ENCODE measurements around the gene COL15A1. TPM values are rescaled to one million over a fixed set of nuclear protein-coding genes. Genes with fewer than 3 reads are reported as not detected.

The COL15A1 gene
- total and polyA plus RNA-seq, 2 of the 8 experiments (the other 6 are each of a cell fraction or from before 2014, with no cell fraction given) = 0.12 to 0.15 TPM

DNA sequence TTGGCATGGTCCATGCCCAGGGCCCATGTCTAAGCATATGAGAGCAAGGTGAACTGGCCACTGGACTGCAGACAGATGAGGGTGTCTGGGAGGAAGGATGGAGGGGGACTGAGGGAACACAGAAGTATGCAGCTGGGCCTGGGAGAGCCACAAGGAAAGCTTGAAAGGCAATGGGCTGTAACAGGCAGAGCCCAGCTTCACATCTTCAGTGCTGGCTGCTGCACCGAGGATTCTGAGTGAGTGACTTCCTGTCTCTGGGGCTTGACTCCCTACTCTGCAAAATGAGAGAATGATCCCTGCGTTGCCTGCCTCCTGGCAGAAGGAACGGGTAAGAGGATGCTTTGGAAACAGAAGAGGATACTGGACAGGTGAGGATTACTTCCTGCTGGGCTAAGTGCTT is 29.0 kb downstream of the COL15A1 start:
- ChIA-PET POLR2A (ENCODE audit: partially characterized antibody) (interaction anchor here (1.3 kb wide), 1 partner anchor 51 kb away, joined by 3 read pairs; no protein-coding TSS in a partner anchor), CTCF (ENCODE audit: partially characterized antibody) (interaction anchor here (0.6 to 4.5 kb wide), 8 partner anchors 11 to 232 kb away, joined by 3 to 28 read pairs (median 8); partner anchors contain the start of gene COL15A1)
- Histone ChIP-seq H2BK5ac (ENCODE audit: low read depth, low read length) (no peak overlapping the region), H3K18ac (ENCODE audit: extremely low read depth, low read length) (no peak overlapping the region), H3K4me3 (ENCODE audit: extremely low read depth in 1 of 4, insufficient read depth in 2 of 4, low read depth in 3 of 4, low read length in 4 of 4) (no peak overlapping the region), H3K79me1 (ENCODE audit: low read depth, low read length) (no peaks in the 10 kb centered on the region), H2BK12ac (ENCODE audit: low read depth, low read length) (no peak overlapping the region), H2BK20ac (ENCODE audit: low read length) (no peak overlapping the region), H3K9ac (replicated peaks in 1 of 4; ENCODE audit: extremely low read depth in 1 of 4, low read depth in 3 of 4, low read length in 3 of 4) (0 out of 7 replicates have a peak overlapping the region, but pooled peaks of 1 of the 4 experiments have one; percentile 1), H3K79me2 (ENCODE audit: control insufficient read depth in 1 of 2, insufficient read depth in 2 of 2, low read length in 2 of 2) (no peaks in the 10 kb centered on the region), H3K27me3 (replicated peaks in 1 of 4; ENCODE audit: control insufficient read depth in 3 of 4, extremely low read depth in 1 of 4, insufficient read depth in 3 of 4, low read length in 3 of 4) (peaks cover 7 to 44% (median 27%) of the 10 kb centered on the region in 4 experiments), H3K4me1 (replicated peaks in 1 of 4; ENCODE audit: control insufficient read depth in 3 of 4, insufficient read depth in 4 of 4, low read length in 3 of 4) (peaks cover 4 to 14% (median 7%) of the 10 kb centered on the region in 4 experiments), H3K27ac (ENCODE audit: low read depth, low read length) (no peak overlapping the region), H3K23me2 (ENCODE audit: low read depth, low read length) (peaks cover 5% of the 10 kb centered on the region; the same call in 1 of the 2 replicates), H3K4me2 (ENCODE audit: insufficient read depth in 1 of 2, low read depth in 2 of 2, low read length in 2 of 2) (no peak overlapping the region), H2AFZ (ENCODE audit: low read length) (no peak overlapping the region), H4K20me1 (replicated peaks in 1 of 2; ENCODE audit: control insufficient read depth in 1 of 2, insufficient read depth in 2 of 2, low read length in 2 of 2) (peaks cover 0 to 1% of the 10 kb centered on the region in 2 experiments), H3K56ac (replicated peaks; ENCODE audit: insufficient read length, low read depth, low read length) (no peak overlapping the region), H3K4ac (replicated peaks; ENCODE audit: insufficient read length, low read depth, low read length) (no peak overlapping the region), H3K36me3 (ENCODE audit: control insufficient read depth in 2 of 4, insufficient read depth in 4 of 4, low read length in 3 of 4) (no peaks in the 10 kb centered on the region), H3K9me3 (ENCODE audit: insufficient read depth in 2 of 2, low read depth in 1 of 2, low read length in 1 of 2) (no peaks in the 10 kb centered on the region), H4K5ac (ENCODE audit: insufficient read length, low read depth, low read length) (no peak overlapping the region), H2AK5ac (ENCODE audit: low read depth, low read length) (no peak overlapping the region), H3K23ac (ENCODE audit: insufficient read length) (no peak overlapping the region), H3K14ac (ENCODE audit: insufficient read length) (no peak overlapping the region), H2BK120ac (replicated peaks; ENCODE audit: low read depth, low read length) (no peak overlapping the region), H2BK15ac (ENCODE audit: low read length) (no peak overlapping the region), H4K91ac (replicated peaks; ENCODE audit: insufficient read length, low read length) (no peak overlapping the region), H4K8ac (ENCODE audit: extremely low read depth, insufficient read depth, low read length) (no peak overlapping the region)
- no peak for DNase-seq (ENCODE audit: low read depth in 1 of 2, low spot score in 2 of 2)
- no peak for FAIRE-seq
- WGBS, 2 experiments (ENCODE audit: extremely low coverage in 1 of 2, insufficient coverage in 1 of 2, insufficient read length in 1 of 2, insufficient replicate concordance in 2 of 2, low coverage in 1 of 2, low lambda C conversion rate in 2 of 2, missing lambda C conversion rate in 1 of 2) = 84% methylated on average over 3 of the region's 3 CpGs; no CpG with 5 or more reads in 1 of the 2 experiments
- TF ChIP-seq, protein P1, sequence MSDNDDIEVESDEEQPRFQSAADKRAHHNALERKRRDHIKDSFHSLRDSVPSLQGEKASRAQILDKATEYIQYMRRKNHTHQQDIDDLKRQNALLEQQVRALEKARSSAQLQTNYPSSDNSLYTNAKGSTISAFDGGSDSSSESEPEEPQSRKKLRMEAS (IDR thresholded peaks at IDR 0.05) = no peak
- TF ChIP-seq RBBP5 (IDR thresholded peaks at IDR 0.05; ENCODE audit: borderline replicate concordance, low read depth, low read length) = no peak
- no peak for TF ChIP-seq SAP30 (IDR thresholded peaks at IDR 0.05; ENCODE audit: insufficient read depth, insufficient replicate concordance, low read length)
- TF ChIP-seq CEBPB (IDR thresholded peaks at IDR 0.05; ENCODE audit: low read depth, low read length) = no peak
- no peak for TF ChIP-seq GTF2F1 (IDR thresholded peaks at IDR 0.05; ENCODE audit: borderline replicate concordance, low read depth, low read length)
- TF ChIP-seq CTBP2 (IDR thresholded peaks at IDR 0.05; ENCODE audit: borderline replicate concordance, insufficient read depth, insufficient read length, low read length) = no peak
- no peak for TF ChIP-seq EP300 (IDR thresholded peaks at IDR 0.05; ENCODE audit: borderline replicate concordance in 1 of 2, low read depth in 2 of 2, low read length in 2 of 2)
- TF ChIP-seq FOSL1 (IDR thresholded peaks at IDR 0.05; ENCODE audit: insufficient read depth, low read depth, low read length) = no peak
- TF ChIP-seq EZH2 (IDR thresholded peaks at IDR 0.05; ENCODE audit: low read depth, low read length, severe bottlenecking) = no peak

Data from H1 (cell line).